Sigmoid colon (tissue), 7 donors: ENCODE measurements around the gene PSMD4. TPM values are rescaled to one million over a fixed set of nuclear protein-coding genes. Genes with fewer than 3 reads are reported as not detected.
A peak's percentile ranks its signal among the peaks of the same experiment; 100 is the strongest.

Source experiments
- DNase-seq: peaks from one replicate; pipeline ENCODE4 v3.0.0-alpha.2; 2019
- H3K27ac ChIP-seq, 4 donors: fragments of 200-600 bp; sonication (generic); one replicate each; pipeline ENCODE4 v1.5.1; 2016 to 2019; ENCODE audit warnings: mild to moderate bottlenecking in 1 of 4
- H3K27me3 ChIP-seq, 3 donors: fragments of 200-600 bp; sonication (generic); one replicate each; pipeline ENCODE4 v1.5.1; 2019; ENCODE audit warnings: mild to moderate bottlenecking in 1 of 3
- H3K36me3 ChIP-seq, 4 donors: fragments of 200-600 bp; sonication (generic); one replicate each; pipeline ENCODE4 v1.5.1; 2016 to 2019
- H3K4me1 ChIP-seq, 4 donors: fragments of 200-600 bp; sonication (generic); one replicate each; pipeline ENCODE4 v1.5.1; 2017 to 2019
- H3K4me3 ChIP-seq, 4 donors: fragments of 200-600 bp; sonication (generic); one replicate each; pipeline ENCODE4 v1.5.1; 2017 to 2019; ENCODE audit warnings: mild to moderate bottlenecking in 2 of 4, moderate library complexity in 1 of 4
- H3K9me3 ChIP-seq, 4 donors: fragments of 200-600 bp in 3 of 4; sonication (generic) in 3 of 4; one replicate each; pipeline versions ENCODE4 v1.5.1 to v1.6.1; 2013 to 2019
- EP300 ChIP-seq, 4 donors: sonication (generic); formaldehyde crosslinking; IDR thresholded peaks; one replicate each; pipeline ENCODE4 v1.6.1; 2017; ENCODE audit warnings: antibody characterized with exemption in 4 of 4
- POLR2A ChIP-seq, 2 donors: fragments of 450-650 bp; IDR thresholded peaks; one replicate each; pipeline ENCODE4 v1.6.1; 2016; ENCODE audit warnings: antibody characterized with exemption in 2 of 2, mild to moderate bottlenecking in 2 of 2, moderate library complexity in 2 of 2
- POLR2AphosphoS5 ChIP-seq, 4 donors: sonication (generic); formaldehyde crosslinking; IDR thresholded peaks; one replicate each; pipeline ENCODE4 v1.6.1; 2017; ENCODE audit warnings: antibody characterized with exemption in 4 of 4
- WGBS, 2 donors: extraction: QIAGEN DNeasy Blood & Tissue Kit; methylation state at CpG; one replicate each; pipeline ENCODE4 v1.1.7; 2013; 5-methylcytosine and 5-hydroxymethylcytosine counted together
- intact Hi-C: fragments of 100-400 bp; cut with DNase I; formaldehyde crosslinking; loops from one replicate; pipeline ENCODE4 v1.15.1; 2023
- polyA plus RNA-seq, 3 donors: library from polyadenylated mRNA; stranded (reverse); fragments of 200-250 nt; gene quantifications; one replicate each; pipeline ENCODE4 v1.2.3, GENCODE V29; 2013
- total RNA-seq, 4 donors: library from RNA; depleted of rRNA; stranded (reverse); fragments of >200 nt; gene quantifications; one replicate each; pipeline ENCODE4 v1.1.0, GENCODE V29; 2016
- TF ChIP-seq, protein P1 (sequence below), 4 experiments: fragments of 450-650 bp in 3 of 4; fragments of 200-600 bp in 1 of 4; IDR thresholded peaks; one replicate each; pipeline ENCODE4 v1.5.1; 2016 to 2019; ENCODE audit warnings: antibody characterized with exemption in 4 of 4, mild to moderate bottlenecking in 3 of 4, moderate library complexity in 2 of 4
- donor health status: healthy with polysubstance abuse.
- donor health status: Bipolar disorder and iron deficiency.
- donor health status: healthy.

The PSMD4 gene
- total and polyA plus RNA-seq, 7 donors: 111 to 194 (median 153) TPM

- peaks cover 43 to 100% (median 89%) of the 10 kb centered on the region in 4 donors for H3K36me3 ChIP-seq
- intact Hi-C loops: no loop called here
- H3K4me3 ChIP-seq: no peak overlapping the region
- H3K9me3 ChIP-seq: no peaks in the 10 kb centered on the region
- no peak for DNase-seq
- no peak overlapping the region for H3K27ac ChIP-seq
- peaks cover 0 to 7% (median 3%) of the 10 kb centered on the region in 4 donors for H3K4me1 ChIP-seq
- no peak for TF ChIP-seq POLR2A (IDR thresholded peaks at IDR 0.05)
- no peak for TF ChIP-seq EP300 (IDR thresholded peaks at IDR 0.05)
- TF ChIP-seq, protein P1, sequence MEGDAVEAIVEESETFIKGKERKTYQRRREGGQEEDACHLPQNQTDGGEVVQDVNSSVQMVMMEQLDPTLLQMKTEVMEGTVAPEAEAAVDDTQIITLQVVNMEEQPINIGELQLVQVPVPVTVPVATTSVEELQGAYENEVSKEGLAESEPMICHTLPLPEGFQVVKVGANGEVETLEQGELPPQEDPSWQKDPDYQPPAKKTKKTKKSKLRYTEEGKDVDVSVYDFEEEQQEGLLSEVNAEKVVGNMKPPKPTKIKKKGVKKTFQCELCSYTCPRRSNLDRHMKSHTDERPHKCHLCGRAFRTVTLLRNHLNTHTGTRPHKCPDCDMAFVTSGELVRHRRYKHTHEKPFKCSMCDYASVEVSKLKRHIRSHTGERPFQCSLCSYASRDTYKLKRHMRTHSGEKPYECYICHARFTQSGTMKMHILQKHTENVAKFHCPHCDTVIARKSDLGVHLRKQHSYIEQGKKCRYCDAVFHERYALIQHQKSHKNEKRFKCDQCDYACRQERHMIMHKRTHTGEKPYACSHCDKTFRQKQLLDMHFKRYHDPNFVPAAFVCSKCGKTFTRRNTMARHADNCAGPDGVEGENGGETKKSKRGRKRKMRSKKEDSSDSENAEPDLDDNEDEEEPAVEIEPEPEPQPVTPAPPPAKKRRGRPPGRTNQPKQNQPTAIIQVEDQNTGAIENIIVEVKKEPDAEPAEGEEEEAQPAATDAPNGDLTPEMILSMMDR (IDR thresholded peaks at IDR 0.05): no peak
- no peaks in the 10 kb centered on the region for H3K27me3 ChIP-seq
- WGBS, 2 donors: 74 to 76% methylated on average over 1 of the region's 1 CpG
These were observed 16.1 kb upstream of the PSMD4 start for GRCh38 chr1:151238467-151238739.

- Histone ChIP-seq H3K36me3 (peaks cover 40 to 100% (median 86%) of the 10 kb centered on the region in 4 donors), H3K9me3 (no peaks in the 10 kb centered on the region), H3K27me3 (no peaks in the 10 kb centered on the region), H3K4me3 (no peak overlapping the region), H3K27ac (peak overlapping the region in 1 of 4 donors; percentile 39), H3K4me1 (peaks cover 0 to 7% (median 3%) of the 10 kb centered on the region in 4 donors)
- intact Hi-C loops: no loop called here
- 90 to 91% methylated on average over 2 of the region's 2 CpGs for WGBS, 2 donors
- TF ChIP-seq, protein P1 (IDR thresholded peaks at IDR 0.05): no peak
- TF ChIP-seq POLR2AphosphoS5 (IDR thresholded peaks at IDR 0.05): no peak
- TF ChIP-seq EP300 (IDR thresholded peaks at IDR 0.05): no peak
- DNase-seq: no peak
These were observed 12.1 kb upstream of the PSMD4 start for GRCh38 chr1:151242442-151242841.

DNA sequence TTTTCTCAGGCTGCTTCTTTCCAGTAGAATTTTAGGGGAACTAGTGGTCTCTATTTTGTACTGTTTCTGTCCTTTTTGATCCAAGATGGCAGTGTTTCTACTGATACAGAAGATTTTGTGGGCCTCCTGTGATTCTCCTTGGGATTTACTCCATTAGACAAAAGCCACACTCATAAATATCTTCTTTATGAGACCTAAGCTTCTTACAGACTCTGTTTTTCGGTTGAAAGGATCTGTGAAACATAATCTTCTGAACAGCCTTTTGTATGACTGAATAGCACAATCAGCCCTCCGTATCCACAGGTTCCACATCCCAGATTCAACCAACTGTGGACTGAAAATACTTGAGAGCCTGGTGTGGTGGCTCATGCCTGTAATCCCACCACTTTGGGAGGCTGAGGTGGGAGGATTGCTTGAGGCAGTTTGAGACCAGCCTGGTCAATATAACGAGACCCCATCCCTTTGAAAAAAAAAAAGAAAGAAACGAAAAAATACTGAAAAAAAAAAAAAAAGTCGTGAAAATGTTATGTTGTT is 10.8 kb upstream of the PSMD4 start:
- WGBS, 2 donors: 82 to 90% methylated on average over 5 of the region's 5 CpGs
- intact Hi-C loops: no loop called here
- no peak overlapping the region for H3K27ac ChIP-seq
- no peaks in the 10 kb centered on the region for H3K9me3 ChIP-seq
- H3K27me3 ChIP-seq: no peaks in the 10 kb centered on the region
- TF ChIP-seq POLR2A (IDR thresholded peaks at IDR 0.05) (no peak), POLR2AphosphoS5 (IDR thresholded peaks at IDR 0.05) (no peak), EP300 (IDR thresholded peaks at IDR 0.05) (no peak)
- TF ChIP-seq, protein P1 (IDR thresholded peaks at IDR 0.05): no peak
- no peak for DNase-seq
- no peak overlapping the region for H3K4me3 ChIP-seq
- peaks cover 34 to 100% (median 89%) of the 10 kb centered on the region in 4 donors for H3K36me3 ChIP-seq
- peaks cover 0 to 3% (median 0%) of the 10 kb centered on the region in 4 donors for H3K4me1 ChIP-seq

GRCh38 chr1:151246786-151247185 is 7.7 kb upstream of the PSMD4 start:
- H3K9me3 ChIP-seq: no peaks in the 10 kb centered on the region
- H3K36me3 ChIP-seq: peaks cover 20 to 86% (median 69%) of the 10 kb centered on the region in 4 donors
- no peaks in the 10 kb centered on the region for H3K27me3 ChIP-seq
- no peak overlapping the region for H3K27ac ChIP-seq
- intact Hi-C loops: no loop called here
- no peak for DNase-seq
- TF ChIP-seq EP300 (IDR thresholded peaks at IDR 0.05): no peak
- TF ChIP-seq, protein P1 (IDR thresholded peaks at IDR 0.05): no peak
- TF ChIP-seq POLR2AphosphoS5 (IDR thresholded peaks at IDR 0.05): no peak
- no peak for TF ChIP-seq POLR2A (IDR thresholded peaks at IDR 0.05)
- peaks cover 0 to 2% (median 0%) of the 10 kb centered on the region in 4 donors for H3K4me1 ChIP-seq
- 89 to 93% methylated on average over 2 of the region's 2 CpGs for WGBS, 2 donors
- no peak overlapping the region for H3K4me3 ChIP-seq
